Fibroblast of upper back skin (primary cell): ENCODE data around the gene ALDH1L1.

Source experiments
- DNase-seq: peaks from one replicate; pipeline ENCODE4 v3.0.0-alpha.2; 2013

Gene ALDH1L1

DNA sequence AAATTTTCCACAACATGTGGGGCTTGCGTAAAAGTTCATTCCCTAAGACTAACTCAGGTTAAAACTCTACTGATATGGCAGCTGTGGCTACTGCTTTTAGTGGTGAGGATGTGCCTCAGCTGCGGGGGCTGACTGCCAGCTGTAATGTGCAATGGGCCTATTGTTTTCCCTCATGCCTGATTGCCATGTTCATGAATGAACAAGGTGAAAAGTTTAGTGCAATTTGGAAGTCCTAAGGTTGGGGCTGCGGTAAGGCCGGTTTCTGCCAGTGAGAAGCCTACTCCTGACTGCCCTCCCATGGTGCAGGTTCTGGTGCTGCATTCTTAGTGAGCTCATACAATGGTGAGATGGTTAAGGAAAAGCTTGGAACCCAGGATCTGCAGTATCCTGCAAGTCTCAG, 10.9 kb upstream of the ALDH1L1 start:
- no peak for DNase-seq

DNA sequence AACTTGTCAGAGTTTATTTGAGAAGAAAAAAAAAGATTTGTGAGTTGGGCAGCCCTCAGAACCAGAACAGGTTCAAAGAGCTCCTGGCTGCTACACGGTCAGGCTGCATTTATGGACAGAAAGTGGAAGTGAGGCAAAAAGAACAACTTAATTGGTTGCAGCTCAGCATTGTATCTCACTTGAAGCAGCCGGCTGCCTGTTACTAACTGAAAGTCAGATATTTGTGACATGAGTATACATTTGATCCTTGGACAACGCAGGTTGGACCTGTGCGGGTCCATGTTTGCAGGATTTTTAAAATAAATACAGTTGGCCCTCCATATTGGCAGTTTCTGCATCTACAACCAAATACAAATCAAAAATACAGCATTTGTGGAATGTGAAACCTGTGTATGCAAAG, 7.5 kb upstream of the ALDH1L1 start:
- DNase-seq = no peak

DNA sequence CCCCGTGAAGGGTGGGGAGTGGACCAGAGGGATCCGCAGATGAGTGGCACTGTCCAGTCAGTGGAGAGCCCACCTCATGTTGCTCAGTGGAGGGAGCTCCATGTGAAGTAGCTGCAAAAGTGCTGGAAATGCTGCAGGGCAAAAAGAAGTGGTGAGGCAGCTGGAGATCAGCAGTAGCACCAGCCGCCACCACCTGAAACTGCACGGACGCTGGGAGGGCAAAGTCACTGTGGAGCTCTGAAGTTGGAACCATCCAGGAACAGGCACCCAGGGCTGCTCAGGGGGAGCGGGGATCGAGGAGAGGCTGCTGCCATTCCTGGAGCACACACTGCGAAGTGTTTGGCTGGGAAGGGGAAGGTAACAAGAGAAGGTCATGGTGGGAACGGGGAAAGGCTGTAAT, 6.4 kb upstream of the ALDH1L1 start:
- no peak for DNase-seq

DNA sequence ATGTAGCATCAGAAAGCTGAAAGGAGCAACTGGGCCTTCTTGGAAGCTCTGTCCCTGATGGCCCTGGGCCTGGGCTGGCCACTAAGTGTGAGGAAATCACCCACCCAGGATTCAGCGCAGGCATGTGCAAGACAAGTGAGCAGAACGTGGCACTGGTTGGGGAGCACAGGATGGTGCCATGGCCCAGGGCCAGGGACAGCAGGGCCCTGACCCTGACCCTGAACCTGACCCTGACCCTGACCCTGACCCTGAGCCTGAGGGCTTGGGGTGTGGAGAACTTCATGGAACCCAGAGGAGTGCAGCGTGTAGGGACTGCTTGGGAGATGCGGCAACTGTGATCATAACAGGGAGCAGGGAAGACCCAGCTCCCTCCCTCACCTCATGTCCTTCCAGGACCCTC, 5.9 kb upstream of the ALDH1L1 start:
- DNase-seq = no peak

DNA sequence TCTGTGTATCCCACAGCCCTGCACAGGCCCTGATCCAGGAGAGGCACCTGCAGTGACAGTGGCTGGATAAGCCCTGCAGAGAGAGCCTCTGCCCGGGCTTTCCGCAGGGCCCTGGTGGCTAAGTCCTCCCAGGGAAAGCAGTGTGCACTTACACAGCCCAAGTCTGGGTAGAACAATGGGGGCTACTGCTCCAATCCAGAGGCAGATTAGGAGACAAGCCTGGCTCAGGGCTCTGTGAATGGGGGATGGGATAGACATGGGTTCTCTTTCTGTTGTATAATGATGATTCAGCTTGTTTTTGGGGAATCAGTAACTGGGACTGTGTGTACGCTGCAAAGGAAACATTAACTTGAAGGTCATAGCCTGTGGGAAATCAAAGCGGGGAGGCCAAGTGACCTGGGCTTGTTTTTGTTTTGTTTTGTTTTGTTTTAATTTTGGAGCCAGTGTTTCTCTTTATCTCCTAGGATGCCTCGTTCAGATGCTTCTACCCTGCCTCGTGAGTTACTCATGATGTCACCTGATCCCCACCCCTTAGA, 4.1 kb upstream of the ALDH1L1 start:
- DNase-seq = no peak

DNA sequence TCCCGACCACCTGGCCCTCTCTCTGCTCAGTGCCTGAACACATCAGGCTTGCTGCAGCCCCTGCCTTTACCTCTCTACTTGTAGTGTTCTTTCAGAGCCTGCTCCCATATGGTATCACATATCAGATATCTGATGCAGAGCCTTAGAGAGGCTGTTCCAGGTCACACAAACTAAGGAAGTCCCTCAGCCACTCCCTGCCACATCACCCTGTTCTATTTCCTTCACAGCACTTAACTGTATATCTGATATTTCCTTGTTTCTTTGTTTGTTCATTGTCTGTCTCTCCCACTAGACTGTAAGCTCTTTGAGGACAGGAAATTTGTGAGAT, 976 bp upstream of the ALDH1L1 start:
- no peak for DNase-seq

DNA sequence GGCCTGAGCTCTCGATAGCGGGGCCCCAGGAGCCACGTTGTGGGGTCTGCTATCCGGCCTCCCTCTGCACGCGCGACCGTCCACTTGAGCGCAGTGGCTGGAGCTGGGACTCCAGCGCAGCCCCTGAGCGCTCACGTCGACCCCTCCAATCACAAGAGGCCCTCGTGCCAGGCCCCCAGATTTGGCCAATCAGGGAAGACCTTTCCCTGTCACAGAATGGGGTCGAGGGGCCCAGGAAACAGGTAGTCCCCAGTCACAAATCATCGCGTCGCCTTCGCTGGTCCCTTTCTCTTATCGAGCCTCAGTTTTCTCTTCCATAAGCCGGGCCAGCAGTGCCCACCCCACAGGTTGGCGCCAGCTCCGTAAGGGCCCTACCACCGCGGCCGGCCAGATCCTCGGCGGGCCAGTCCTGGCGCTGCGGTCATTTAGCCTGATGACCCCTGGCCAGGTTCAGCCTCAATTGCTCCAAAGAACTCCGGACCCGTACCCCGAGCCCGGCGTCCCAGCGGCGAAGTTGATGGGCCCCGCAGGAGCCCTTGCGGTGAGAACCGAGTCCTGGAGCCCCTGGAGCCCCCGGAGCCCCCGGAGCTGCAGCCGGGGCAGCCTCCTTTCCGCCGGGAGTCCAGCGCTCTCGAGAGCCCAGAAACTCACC, 435 bp downstream of the ALDH1L1 start:
- no peak for DNase-seq

DNA sequence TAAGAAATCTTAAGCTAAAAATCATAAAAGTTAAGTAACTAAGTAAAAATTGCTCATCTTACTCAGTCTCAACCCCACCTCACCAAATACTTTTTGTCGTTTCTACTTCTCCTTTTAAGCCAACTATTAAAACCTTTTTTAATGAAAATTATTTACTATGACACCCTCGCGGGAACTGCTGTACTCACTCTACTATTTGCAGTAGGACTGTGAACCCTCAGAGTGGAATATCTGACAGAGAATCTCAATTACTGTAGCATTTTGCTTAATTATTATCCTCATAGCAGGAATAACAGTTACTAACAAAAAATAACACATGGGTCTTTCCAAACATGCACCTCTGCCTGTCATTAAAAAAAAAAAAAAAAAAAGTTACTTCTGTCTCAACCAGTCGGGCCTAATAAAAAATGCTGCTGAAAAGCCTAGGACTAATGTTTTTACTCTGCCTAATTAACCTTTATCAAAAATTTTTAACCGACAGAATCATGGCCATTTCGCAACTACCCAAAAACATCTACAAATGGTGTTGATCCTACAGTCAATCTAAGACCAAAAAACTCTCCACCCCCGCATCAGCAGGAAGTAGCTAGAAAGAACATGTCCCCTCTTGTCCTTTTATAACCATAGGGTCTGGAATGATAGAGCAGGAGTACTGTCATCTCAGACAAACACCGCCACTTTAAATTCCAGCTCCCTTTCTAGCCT, 10.2 kb downstream of the ALDH1L1 start:
- DNase-seq = no peak

DNA sequence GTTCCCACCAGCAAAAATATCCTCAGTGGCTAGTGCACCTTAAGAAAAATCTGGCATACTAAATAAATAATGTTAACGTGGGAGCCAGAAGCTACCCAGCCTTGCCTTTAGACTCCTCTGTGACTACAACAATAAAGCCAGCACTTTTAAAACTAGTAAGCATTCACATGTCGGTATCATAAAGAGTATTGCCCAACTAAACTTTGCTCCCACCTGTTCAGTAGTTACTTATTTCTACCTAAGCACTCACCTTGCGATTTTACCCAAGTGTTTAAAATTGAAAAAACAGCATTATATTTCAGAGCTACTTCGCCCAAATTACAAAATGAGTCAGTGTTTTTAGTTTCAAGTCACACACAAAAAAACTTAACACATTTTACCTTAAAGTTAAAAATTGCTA, 12.8 kb downstream of the ALDH1L1 start:
- DNase-seq = no peak

DNA sequence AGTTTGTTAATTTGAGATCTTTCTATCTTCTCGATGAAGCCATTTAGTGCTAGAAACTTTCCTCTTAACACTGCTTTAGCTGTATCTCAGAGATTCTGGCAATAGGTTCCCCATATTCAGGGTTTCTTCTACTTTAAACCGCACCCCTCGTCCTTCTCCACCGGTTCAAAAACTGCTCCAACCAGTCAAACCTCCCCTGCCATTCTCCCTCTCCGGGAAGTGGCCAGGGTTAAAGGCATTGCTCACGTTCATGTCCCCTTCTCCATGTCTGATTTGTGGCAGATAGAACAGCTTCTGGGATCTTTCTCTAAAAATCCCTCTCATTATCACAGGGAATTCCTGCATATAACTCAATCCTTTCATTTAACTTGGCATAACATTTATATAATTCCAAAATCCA, 14.4 kb downstream of the ALDH1L1 start:
- no peak for DNase-seq

DNA sequence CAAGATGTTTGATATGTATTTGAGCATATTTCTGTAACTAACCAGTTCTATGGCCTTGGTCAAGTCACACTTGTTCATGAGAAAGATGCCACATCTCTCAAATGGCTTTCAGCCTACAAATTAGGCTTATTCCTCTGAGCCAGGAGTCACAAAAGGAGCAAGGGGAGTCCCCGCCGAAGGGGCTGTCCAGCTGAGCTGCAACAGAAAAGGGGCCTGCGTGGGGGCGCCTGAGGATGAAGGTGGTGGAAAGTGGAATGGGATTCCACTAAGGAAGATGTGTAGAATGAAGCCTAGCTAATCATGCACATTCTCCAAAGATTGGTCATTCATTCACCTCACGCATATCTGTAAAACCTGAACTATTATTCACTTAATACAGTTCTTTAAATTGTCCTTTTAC, 19.1 kb downstream of the ALDH1L1 start:
- no peak for DNase-seq

DNA sequence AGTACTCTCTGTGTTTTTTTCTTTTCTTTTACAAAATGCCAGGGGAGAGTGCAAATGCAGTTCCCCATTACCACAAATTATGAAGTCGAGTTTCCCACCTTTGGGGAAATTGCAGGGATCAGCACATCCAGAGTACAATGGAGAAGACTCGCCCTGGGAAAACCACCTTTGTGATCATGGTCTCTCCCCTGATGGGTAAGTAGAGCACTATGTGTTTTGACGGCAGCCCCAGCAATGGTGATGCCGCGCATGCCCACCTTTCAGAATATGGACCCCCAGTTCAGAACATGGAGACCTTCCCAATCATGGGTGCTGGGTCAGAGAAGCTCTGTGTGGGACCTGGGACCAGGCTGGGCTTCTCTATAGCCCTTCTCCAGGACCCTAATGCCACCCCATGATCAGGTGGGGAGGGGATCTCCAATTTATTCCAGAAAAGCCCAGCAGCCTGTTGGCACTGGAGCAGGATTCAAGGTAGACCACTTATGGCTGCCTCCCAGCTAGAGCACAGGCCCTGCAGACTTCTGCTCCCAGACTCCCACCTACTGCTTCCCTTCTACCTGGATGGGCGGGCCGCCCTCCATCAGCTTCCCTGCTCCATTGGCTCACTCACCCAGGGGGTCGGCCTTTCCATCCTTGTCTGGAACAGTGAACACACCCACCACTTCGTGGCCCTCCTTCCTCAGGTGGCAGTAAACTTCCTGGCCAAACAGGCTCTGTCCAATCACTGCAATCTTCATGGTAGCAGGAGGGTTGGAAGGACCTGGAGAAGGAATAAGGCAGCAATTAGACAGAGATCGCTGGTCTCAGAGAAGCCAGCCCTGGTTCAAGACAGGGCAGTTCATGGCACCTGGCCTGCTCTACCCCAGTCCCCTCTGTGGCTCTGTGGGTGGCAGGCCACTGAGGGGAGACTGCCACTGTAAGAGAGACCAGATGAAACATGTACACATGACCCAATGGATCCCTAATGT, 19.9 kb downstream of the ALDH1L1 start:
- DNase-seq = no peak

DNA sequence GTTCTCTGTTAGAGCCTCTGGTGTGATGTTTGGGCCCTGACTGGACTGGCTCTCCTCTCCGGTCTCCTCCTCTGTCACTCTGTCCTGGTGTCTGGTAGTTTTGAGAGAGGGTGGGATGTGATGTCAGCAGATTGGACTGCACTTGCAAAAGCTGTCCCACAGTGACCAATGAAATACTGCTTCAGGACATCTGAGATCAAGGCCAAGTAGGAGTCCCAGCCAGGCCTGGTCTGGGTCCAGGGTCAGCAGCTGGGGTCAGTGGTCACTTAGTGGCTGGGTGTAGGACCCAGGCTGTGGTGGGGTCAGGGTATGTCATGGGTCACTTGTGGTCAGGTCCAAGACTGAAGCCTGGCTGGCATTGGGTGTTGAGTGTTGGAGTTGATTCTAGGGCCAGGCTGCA, 20.9 kb downstream of the ALDH1L1 start:
- no peak for DNase-seq

DNA sequence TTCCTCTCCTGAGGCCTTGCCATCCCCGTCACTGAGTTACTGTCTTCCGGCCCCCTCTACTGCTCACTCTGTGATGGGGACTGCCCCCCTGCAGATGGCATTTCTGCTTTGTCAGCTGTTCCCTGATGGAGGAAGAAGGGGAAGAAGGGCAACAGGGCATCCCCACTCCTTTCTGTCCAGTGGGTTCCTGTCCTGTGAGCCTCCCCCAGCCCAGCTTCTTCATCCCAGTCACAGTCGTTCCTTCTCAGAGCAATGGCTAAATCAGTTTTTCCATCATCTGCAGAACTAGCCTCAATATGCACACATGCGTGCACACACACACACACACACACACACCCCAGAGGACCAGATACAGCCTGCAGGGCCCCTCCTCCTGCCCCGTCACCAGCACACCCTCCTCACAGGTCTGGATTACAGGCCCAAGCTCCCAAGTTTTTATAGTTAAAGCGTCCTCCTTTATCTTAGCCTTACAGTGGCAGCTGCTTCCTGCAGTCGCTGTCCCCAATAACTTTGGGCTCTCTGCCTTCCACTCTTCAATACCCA, 21.4 kb downstream of the ALDH1L1 start:
- DNase-seq = no peak

DNA sequence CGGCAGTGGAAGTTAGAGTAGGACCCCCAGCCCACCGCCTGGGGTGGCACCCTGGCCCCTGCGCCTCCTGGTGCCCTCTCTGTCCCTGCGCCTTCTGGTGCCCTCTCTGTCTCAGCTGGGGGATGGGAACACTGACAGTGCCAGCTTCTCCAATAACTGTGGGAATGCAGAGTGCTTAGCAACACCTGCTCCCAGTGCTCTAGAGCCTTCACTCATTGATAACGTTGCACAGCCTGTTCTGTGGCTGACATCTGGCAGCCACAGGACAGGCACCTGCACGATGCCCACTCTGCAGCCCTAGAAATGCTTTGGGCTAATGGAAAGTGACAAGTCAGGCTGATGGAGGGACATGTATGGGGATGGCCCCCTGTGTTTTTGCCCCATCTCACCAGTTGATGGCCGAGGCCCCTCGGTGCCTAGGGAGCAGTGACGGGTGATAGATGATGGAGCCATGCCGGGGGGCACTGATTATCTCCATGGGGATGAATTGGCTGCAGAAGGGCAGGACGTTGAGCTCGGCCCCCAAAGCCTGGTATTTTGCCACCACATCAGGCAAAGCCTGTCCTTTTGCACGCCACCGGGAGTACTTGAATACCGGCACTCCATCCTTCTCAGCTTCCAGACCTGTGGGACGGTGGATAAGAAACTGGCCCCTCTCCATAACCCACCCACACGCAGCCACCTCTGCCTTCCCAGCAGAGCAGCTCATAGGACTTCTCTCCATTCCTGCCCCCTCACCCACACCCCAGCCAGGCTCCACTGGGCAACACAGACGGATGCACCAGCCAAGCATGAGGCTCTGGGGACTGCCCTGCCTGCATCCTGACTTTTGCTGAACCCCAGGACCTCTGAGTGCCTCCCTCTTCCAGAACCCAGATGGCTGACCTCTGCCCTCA, 22.1 kb downstream of the ALDH1L1 start:
- no peak for DNase-seq

DNA sequence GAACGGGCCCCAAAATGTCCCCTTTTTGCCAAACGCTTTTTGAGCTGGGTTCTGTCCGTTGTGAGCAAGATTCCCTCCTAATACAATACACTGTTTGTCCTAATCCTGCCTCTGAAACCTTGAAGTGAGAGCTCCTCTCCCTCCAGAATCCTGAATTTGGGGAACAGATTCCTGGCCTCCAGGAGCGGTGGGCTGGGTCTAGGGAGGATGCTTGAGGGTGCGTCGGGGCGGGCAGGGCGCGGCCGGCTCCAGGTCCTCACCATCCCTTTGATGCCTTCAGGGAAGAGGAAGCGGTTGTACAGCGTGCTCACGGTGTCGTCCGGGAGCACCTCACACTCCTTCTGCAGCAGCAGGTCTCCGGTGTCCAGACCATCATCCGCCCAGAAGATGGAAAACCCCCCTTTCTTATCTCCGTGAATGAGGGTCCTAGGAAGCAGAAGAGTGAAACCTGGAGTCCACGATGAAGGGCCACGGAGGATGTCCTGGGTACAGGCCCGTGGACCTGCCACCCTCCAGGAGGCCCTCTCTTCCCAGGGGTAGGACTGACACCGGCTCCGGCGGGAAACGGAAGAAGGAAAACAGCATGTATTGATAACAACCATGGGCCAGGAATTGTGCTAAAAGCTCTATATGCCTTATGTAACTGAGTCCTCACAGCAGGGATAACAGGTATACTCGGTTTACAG, 23.2 kb downstream of the ALDH1L1 start:
- DNase-seq = no peak

DNA sequence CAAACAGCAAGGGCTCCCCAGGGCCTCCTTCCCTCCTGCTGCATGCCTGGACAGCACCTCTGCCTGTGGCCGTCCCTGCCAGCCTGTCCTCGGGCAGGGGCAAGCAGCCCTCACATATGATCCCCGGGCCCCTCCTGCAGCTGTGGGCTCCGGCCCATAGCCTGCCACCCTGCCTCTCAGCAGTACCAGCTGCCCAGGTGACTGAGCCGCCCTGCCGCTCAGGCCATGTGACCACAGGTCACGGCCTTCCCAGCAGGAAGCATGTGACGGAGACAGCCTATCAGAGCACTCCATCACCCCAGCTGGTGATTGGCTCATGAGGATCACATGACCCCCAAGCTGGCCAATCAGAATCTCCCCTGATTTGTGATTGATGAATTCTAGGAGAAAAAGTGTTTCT, 23.9 kb downstream of the ALDH1L1 start:
- DNase-seq = no peak

DNA sequence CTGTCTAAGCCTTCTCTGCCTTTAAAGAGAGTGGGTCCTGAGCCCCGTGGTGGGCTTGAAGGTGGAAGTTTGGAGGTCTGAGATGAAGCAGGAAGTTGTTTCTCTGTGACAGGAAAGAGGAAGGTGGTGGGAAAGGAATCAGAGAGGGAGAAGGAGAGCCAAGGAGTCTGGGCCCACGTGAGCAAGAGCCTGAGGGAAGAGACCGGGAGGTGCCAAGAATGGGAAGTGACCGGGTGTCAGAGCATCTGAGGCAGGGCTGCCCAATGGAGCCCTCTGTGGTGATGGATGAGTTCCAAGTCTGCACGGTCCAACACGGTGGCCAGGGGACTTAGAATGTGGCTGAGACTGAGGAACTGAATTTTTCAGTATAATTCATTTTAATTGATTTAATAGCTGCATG, 24.6 kb downstream of the ALDH1L1 start:
- DNase-seq = no peak

DNA sequence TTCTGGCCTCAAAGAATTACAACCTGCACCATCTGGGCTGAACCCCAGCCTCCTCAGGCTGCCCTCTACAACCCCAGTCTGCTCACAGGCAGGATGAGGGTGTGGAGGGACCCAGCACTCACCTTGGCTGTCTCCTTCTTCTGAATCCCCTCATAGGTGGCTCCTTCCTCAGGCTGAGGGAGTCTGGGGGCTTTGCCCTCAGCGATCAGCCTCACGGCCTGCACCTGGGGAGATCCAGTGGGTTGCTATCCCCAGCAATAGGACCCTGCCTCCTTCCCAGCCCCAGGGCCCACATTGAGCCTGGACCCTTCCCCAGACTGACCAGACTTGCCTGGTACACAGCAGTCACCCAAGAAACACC, 25.1 kb downstream of the ALDH1L1 start:
- DNase-seq = no peak

DNA sequence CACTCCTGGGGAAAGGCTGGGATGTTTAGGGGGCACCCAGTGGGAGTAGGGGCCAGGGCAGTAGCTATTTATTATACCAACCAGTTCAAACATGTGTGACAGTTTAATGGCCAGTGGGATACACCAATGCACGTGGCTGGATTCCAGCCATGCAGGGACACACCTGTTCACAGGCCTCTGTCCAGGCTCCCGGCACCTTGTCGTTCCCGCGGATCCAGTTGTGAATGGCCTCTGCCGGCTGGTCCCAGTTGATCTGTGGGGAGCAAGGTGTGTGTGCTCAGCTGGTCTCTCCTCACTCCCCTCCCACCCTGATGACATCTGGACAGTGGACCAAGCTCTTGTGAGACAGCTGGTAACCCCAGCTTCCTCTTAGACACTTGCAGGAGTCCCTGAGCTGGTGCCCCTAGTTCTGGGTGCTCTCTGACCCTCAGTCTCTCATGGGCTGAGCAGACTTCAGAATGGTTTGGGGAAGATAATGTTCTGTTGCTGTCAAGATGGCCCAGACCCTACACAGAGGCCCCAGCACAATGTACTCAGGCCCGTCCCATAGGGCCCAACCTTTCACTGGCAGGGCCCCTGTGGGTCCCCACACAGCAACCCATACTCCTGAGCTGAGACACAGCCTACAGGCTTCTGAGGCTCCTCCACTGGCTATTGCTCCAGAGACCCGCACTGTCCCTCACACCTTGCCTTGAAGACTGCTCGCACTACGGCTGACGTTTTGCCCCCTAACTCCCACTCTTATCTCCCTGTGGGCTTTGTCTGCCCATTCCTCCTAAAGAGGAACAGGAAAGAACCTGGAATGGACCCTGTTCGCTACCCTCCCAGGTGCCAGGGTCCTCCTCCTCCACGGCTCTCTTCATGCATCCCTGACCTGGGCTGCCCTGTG, 25.8 kb downstream of the ALDH1L1 start:
- DNase-seq = no peak
